Effector memory CD4-positive, alpha-beta T cell (primary cell): ENCODE measurements around the gene CDS1.

Experiments
- DNase-seq, 3 donors: peaks; one replicate each; pipeline ENCODE4 v3.0.0-alpha.2; 2020
- H3K27ac ChIP-seq: 2 replicates; pipeline ENCODE4 v1.7.0; 2013; ENCODE audit warnings: mild to moderate bottlenecking, low read length, moderate library complexity; ENCODE audit not compliant: insufficient read depth, poor library complexity, severe bottlenecking
- H3K27me3 ChIP-seq: replicated peaks from 2 replicates; pipeline ENCODE4 v1.7.0; 2013; ENCODE audit warnings: mild to moderate bottlenecking, low read length; ENCODE audit not compliant: insufficient read depth, control insufficient read depth, poor library complexity, severe bottlenecking
- H3K36me3 ChIP-seq: 2 replicates; pipeline ENCODE4 v1.7.0; 2013; ENCODE audit warnings: mild to moderate bottlenecking, low read length, moderate library complexity; ENCODE audit not compliant: control insufficient read depth, insufficient read depth
- H3K4me1 ChIP-seq: 2 replicates; pipeline ENCODE4 v1.7.0; 2013; ENCODE audit warnings: low read length, mild to moderate bottlenecking; ENCODE audit not compliant: control insufficient read depth, insufficient read depth, poor library complexity, severe bottlenecking
- H3K4me3 ChIP-seq: 2 replicates; pipeline ENCODE4 v1.7.0; 2013; ENCODE audit warnings: low read length, low read depth, mild to moderate bottlenecking; ENCODE audit not compliant: insufficient read depth, poor library complexity, severe bottlenecking
- H3K9me3 ChIP-seq: 2 replicates; pipeline ENCODE4 v1.7.0; 2013; ENCODE audit warnings: mild to moderate bottlenecking, low read length, moderate library complexity; ENCODE audit not compliant: control insufficient read depth

The CDS1 gene

GRCh38 chr4:84597450-84597849 is 14.5 kb downstream of the CDS1 start:
- no peaks in the 10 kb centered on the region for H3K27me3 ChIP-seq
- H3K9me3 ChIP-seq, result no peaks in the 10 kb centered on the region
- H3K4me3 ChIP-seq, result no peak overlapping the region
- H3K27ac ChIP-seq, result no peak overlapping the region
- H3K36me3 ChIP-seq, result no peaks in the 10 kb centered on the region
- no peaks in the 10 kb centered on the region for H3K4me1 ChIP-seq
- no peak for DNase-seq

- Histone ChIP-seq H3K27me3 (no peaks in the 10 kb centered on the region), H3K4me3 (no peak overlapping the region), H3K27ac (no peak overlapping the region), H3K9me3 (no peaks in the 10 kb centered on the region), H3K4me1 (no peaks in the 10 kb centered on the region), H3K36me3 (no peaks in the 10 kb centered on the region)
- DNase-seq, result no peak
These were observed 23.7 kb downstream of the CDS1 start for GRCh38 chr4:84606645-84607044.

GRCh38 chr4:84611531-84611930 is 28.6 kb downstream of the CDS1 start:
- Histone ChIP-seq H3K9me3 (no peaks in the 10 kb centered on the region), H3K36me3 (no peaks in the 10 kb centered on the region), H3K27ac (no peak overlapping the region), H3K27me3 (no peaks in the 10 kb centered on the region), H3K4me3 (no peak overlapping the region), H3K4me1 (no peaks in the 10 kb centered on the region)
- DNase-seq, result no peak

GRCh38 chr4:84614891-84615290 is 32.0 kb downstream of the CDS1 start:
- Histone ChIP-seq H3K27me3 (no peaks in the 10 kb centered on the region), H3K4me1 (no peaks in the 10 kb centered on the region), H3K27ac (no peak overlapping the region), H3K9me3 (no peaks in the 10 kb centered on the region), H3K4me3 (no peak overlapping the region), H3K36me3 (no peaks in the 10 kb centered on the region)
- DNase-seq, result no peak

GRCh38 chr4:84615355-84615754 is 32.4 kb downstream of the CDS1 start:
- Histone ChIP-seq H3K27ac (no peak overlapping the region), H3K36me3 (no peaks in the 10 kb centered on the region), H3K4me1 (no peaks in the 10 kb centered on the region), H3K4me3 (no peak overlapping the region), H3K9me3 (no peaks in the 10 kb centered on the region), H3K27me3 (no peaks in the 10 kb centered on the region)
- no peak for DNase-seq

GRCh38 chr4:84622959-84623358 is 40.0 kb downstream of the CDS1 start:
- no peak for DNase-seq
- Histone ChIP-seq H3K27ac (no peak overlapping the region), H3K27me3 (no peaks in the 10 kb centered on the region)

GRCh38 chr4:84623661-84624060 is 40.7 kb downstream of the CDS1 start:
- Histone ChIP-seq H3K4me1 (no peaks in the 10 kb centered on the region), H3K9me3 (no peaks in the 10 kb centered on the region), H3K36me3 (no peaks in the 10 kb centered on the region), H3K27ac (no peak overlapping the region), H3K27me3 (no peaks in the 10 kb centered on the region), H3K4me3 (no peak overlapping the region)
- DNase-seq, result no peak

More at GRCh38 chr4:84622959-84623358, 40.0 kb downstream of the CDS1 start:
- Histone ChIP-seq H3K9me3 (no peaks in the 10 kb centered on the region), H3K4me1 (no peaks in the 10 kb centered on the region), H3K4me3 (no peak overlapping the region), H3K36me3 (no peaks in the 10 kb centered on the region)

GRCh38 chr4:84626673-84627072 is 43.7 kb downstream of the CDS1 start:
- DNase-seq, result no peak
- Histone ChIP-seq H3K27ac (no peak overlapping the region), H3K4me1 (no peaks in the 10 kb centered on the region), H3K4me3 (no peak overlapping the region), H3K36me3 (no peaks in the 10 kb centered on the region), H3K9me3 (no peaks in the 10 kb centered on the region), H3K27me3 (no peaks in the 10 kb centered on the region)

GRCh38 chr4:84631573-84631972 is 48.6 kb downstream of the CDS1 start:
- H3K4me1 ChIP-seq, result no peaks in the 10 kb centered on the region
- H3K9me3 ChIP-seq, result no peaks in the 10 kb centered on the region
- H3K36me3 ChIP-seq, result no peaks in the 10 kb centered on the region
- H3K27ac ChIP-seq, result no peak overlapping the region
- H3K4me3 ChIP-seq, result no peak overlapping the region
- no peak for DNase-seq
- H3K27me3 ChIP-seq, result no peaks in the 10 kb centered on the region

GRCh38 chr4:84632092-84632491 is 49.2 kb downstream of the CDS1 start:
- Histone ChIP-seq H3K27ac (no peak overlapping the region), H3K36me3 (no peaks in the 10 kb centered on the region), H3K27me3 (no peaks in the 10 kb centered on the region), H3K4me1 (no peaks in the 10 kb centered on the region), H3K9me3 (no peaks in the 10 kb centered on the region), H3K4me3 (no peak overlapping the region)
- DNase-seq, result no peak

GRCh38 chr4:84634961-84635360 is 52.0 kb downstream of the CDS1 start:
- H3K27me3 ChIP-seq, result no peaks in the 10 kb centered on the region
- H3K36me3 ChIP-seq, result no peaks in the 10 kb centered on the region
- H3K27ac ChIP-seq, result no peak overlapping the region
- DNase-seq, result no peak
- H3K4me1 ChIP-seq, result no peaks in the 10 kb centered on the region
- H3K4me3 ChIP-seq, result no peak overlapping the region
- no peaks in the 10 kb centered on the region for H3K9me3 ChIP-seq
